Kidney capillary endothelial cell (primary cell): ENCODE data around the gene SPINK8.
"Not testable (repeated sequence)": the region's sequence is repeated elsewhere in the genome, so short reads cannot be mapped to it uniquely, and the experiment has no call there.

Source experiments
- DNase-seq: peaks from one replicate; pipeline ENCODE4 v3.0.0-alpha.2; 2018; ENCODE audit warnings: low spot score

The SPINK8 gene

GRCh38 chr3:48331706-48332435, 1.6 kb downstream of the SPINK8 start:
- not testable (repeated sequence) for DNase-seq

DNA sequence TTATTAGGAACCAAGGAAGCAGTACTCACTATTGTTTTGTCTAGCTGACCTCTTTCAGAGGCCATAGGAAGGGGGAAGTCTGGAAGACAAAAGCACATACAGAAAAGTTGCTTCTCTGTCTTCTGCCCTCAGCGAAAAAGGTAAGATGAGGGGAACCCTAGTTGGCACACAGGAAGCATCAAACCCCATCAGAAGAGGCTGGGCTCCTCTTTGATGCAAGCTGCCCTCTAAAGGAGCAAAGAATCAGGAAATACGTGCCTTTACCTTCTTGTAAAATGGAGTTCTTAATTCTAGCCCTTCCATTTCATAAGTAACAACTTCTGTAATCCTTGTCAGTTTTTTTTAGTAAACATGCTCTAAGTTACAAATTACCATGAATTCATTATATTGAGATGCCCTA, 12.5 kb downstream of the SPINK8 start:
- no peak for DNase-seq

- no peak for DNase-seq
Measured at GRCh38 chr3:48318713-48319468, 14.6 kb downstream of the SPINK8 start.

- no peak for DNase-seq
Measured at GRCh38 chr3:48314542-48314941, 18.9 kb downstream of the SPINK8 start.

- DNase-seq: no peak
Measured at GRCh38 chr3:48306860-48307530, 26.5 kb downstream of the SPINK8 start.

- no peak for DNase-seq
Measured at GRCh38 chr3:48306290-48306689, 27.2 kb downstream of the SPINK8 start.

- no peak for DNase-seq
Measured at GRCh38 chr3:48305396-48305795, 28.1 kb downstream of the SPINK8 start.

- no peak for DNase-seq
Measured at GRCh38 chr3:48303021-48303420, 30.4 kb downstream of the SPINK8 start.

DNA sequence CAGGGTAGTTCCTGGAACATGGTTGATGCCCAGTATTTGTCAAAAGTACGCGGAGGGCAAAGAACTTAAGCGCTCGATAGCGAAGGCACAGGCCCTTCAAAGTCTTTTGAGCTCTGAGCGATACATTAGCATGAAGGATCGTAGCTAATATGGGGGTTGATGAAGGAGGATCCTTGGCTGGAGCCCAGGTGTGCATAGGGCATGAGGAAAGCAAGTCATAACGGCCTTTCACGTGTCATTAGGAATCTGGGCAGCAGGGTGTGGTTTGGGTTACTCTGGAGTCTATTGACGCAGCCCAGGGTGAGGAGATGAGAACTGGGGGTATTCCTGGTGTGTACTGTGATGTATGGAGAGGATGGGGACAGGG, 31.7 kb downstream of the SPINK8 start:
- no peak for DNase-seq

DNA sequence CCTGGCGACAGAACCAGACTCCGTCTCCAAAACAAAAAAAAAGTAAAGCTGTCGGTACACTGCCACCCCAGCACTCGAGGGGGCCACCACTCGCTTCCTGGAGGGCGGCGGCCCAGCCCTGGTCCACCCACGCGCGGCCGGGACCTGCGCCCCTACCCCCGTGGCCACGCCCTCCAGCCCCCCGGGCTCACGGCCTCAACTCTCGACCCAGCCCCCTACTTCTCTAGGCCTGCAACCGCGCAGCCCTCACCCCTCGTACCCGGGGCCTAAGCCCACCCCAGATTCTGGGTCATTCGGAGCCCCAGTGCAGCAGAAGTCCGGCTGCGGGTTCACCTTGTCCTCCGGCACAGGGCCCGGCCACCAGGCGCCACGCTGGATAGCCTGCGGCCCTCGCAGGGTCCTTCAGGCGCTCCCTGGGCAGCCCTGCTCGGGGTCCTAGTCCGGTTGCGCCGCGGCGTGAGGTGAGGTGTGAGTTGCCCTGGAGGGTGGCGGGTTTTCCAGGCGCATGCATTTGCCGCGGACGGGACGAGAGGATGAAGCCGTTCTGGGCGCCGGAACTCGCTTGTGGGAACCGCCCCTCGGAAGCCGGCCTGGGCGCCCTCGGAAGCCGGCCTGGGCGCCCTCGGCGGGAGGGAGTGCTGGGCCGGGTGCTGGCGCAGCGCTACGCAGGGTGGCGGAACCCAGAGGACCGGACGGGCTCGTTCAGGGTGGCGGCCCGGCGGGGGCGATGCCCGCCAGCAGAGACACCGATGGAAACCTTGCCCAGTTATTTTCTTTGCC, 32.3 kb downstream of the SPINK8 start, which contains the start of gene NME6:
Gene NME6, minus strand, starts transcription at position 348 of the 780 bp plus-strand sequence.
- peak; percentile 81 for DNase-seq

DNA sequence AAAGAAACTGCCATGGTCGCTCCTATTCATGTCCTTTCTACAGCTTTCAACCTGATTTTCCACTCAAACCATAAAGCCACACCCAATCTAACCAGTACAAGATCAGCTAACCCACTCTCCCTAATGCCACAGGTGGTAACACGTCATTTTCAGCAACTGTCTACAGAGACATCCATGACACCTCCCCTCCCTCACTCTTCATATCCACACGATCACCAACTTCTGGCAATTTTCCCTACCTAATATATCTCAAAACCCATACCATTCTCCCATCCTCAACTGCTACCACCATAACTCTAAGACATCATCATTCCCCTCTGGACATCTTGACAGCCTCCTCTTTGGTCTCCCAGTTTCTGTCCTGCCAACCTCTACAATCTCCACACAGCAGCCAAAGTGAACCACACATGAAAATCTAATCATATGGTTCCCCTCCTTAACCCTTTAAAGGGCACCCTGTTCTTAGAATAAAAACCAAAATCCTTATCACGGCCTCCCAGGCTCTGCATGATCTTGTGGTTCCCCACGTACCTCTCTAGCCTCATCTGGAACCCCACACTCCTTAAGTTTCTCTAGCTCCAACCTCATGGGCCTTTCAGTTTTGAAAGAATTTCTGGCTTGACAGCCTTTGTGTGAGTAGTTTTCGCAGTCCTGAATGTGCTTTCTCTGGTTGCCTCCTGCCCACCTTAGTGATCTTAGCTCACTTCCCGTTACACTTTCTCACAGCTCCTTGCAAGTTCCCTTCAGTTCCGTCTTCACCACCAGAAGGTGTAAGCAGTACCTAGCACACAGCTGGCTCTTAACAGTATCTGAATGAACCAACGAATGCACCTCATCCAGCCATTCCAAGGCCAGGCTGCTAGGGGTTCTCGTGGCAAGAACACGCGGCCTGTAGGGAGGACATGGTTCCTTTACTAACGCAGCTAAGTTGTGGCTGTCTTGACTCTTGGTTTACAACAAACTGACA, 33.4 kb downstream of the SPINK8 start:
- no peak for DNase-seq

DNA sequence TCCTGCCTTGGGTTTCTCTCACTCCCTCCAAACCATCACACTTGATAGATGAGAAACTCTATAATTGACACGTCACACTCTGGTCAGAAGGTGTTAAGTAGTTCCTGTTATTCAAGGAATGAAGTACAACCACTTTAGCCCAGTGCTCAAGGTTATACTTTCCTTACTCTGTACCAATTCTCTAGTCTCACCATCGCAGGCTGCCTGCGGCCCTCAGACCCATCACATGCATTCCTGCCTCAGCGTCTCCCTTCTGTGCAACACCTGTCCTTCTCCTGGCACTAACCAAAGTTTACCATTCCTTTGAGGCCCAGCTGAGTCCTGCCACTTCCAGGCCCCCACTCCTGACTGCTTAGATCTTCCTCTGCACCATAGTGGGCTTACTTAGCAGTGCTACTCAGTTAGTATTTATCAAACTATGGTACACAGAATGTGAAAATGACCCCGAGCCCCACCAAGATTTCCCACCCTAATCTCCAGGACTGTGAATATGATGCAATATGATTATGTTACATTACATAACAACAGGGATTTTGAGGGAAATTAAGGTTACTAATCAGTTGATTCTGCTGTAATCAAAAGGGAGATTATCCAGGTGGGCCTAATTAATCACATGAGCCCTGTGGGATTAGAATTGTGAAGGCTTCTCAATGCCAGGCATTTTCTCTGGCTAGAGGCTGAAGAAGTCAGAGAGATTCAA, 36.2 kb downstream of the SPINK8 start:
- no peak for DNase-seq

GRCh38 chr3:48296699-48297098, 36.8 kb downstream of the SPINK8 start:
- no peak for DNase-seq

GRCh38 chr3:48294611-48295263, 38.7 kb downstream of the SPINK8 start:
- DNase-seq: no peak

DNA sequence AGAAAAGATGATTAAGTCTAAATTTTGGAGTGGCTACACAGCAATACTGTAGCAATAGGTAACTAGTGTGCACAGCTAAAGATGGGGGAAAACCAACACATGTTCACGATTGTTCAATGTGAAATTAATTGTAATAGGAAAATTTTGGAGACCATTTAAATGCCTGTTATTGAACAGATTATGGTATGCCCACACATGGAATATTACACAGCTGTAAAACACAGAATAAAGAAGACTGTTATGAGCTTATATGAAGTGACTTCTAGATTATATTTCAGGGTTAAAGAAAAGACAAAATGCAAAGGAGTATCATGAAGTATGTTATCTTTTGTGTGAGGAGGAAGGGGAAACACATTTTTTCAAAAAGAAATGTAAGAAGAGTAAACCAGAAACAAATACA, 43.8 kb downstream of the SPINK8 start:
- DNase-seq: no peak

DNA sequence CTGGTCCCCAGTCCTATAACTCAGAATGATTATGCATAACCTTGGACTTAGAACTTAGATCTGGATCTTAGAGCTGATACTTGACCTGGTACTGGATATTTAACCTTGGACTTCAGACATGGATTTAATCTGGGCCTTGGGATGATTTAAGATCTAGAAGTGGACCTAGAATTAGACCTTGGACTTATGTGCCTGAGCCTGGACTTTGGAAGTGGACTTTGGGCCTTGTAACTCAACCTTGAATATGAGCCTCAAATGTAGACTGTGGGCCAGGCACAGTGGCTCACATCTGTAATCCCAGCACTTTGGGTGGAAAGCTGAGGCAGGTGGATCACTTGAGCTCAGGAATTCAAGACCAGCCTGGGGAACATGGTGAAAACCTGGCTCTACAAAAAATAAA, 46.4 kb downstream of the SPINK8 start:
- no peak for DNase-seq

DNA sequence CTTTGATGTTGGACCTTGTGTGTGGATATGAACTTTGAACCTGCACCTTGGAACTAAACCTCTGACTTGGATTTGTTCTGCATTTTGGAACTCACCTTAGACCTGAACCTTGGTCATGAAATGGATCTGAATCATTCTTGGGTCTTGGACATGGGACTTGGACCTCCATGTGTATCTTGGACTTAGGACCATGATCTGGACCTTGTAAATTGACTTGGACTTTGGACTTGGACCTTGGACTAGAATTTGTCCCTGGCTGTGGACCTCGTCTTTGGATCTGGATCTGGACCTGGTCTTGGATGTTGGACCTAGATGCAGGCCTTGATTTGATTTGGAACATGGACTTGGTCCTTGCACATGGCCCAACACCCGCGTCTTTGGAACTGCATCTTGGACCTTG, 47.2 kb downstream of the SPINK8 start:
- no peak for DNase-seq

DNA sequence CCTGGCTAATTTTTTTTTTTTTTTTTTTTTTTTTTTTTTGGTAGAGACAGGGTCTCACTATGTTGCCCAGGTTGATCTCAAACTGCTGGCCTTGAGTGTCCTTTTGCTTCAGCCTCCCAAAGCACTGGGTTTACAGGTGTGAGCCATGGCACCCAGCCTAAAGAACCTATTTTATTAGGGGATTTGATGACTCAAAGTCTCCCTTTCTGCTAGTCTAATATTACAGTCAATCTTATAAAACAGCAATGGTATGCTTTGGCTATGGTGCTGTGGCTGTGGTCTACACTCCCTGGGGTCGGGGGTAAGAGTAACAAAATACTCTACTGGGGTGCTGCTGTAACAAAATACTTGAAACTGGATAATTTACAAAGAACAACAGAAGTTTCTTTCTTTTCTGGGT, 47.8 kb downstream of the SPINK8 start:
- no peak for DNase-seq

GRCh38 chr3:48285132-48285531, 48.3 kb downstream of the SPINK8 start:
- no peak for DNase-seq

DNA sequence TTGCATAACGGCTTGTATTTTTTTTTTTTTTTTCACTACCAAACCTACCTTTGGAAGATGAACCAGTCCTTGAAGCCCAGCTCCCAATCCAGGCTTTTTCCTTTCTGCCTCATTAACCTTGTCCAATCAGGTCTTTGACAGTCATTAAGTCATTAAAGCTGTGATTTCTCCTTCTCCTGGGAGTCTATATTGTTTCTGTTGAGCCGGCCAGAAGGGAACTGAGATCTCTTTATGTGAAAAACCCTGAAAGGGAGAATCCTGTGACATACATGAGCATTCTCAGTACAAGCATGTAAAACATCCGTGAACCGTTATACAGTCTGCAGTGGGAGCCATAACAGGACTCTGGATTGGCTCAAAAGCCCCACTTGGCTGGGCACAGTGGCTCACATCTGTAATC, 52.6 kb downstream of the SPINK8 start:
- no peak for DNase-seq
